IPS-18a (cell line): ENCODE results near the gene CRHR1.

Experiments
- H3K27ac ChIP-seq: one replicate; pipeline ENCODE4 v1.5.1; 2013; ENCODE audit warnings: low read length
- H3K27me3 ChIP-seq: one replicate; pipeline ENCODE4 v1.6.1; 2013; ENCODE audit warnings: mild to moderate bottlenecking, low read length; ENCODE audit not compliant: control insufficient read depth, insufficient read depth
- H3K36me3 ChIP-seq: one replicate; pipeline ENCODE4 v1.6.1; 2013; ENCODE audit warnings: low read depth, low read length; ENCODE audit not compliant: control insufficient read depth
- H3K4me1 ChIP-seq: one replicate; pipeline ENCODE4 v1.6.1; 2013; ENCODE audit warnings: low read depth, low read length; ENCODE audit not compliant: control insufficient read depth
- H3K4me3 ChIP-seq: one replicate; pipeline ENCODE4 v1.5.1; 2013; ENCODE audit warnings: low read length
- H3K9ac ChIP-seq: one replicate; pipeline ENCODE4 v1.6.1; 2013; ENCODE audit warnings: mild to moderate bottlenecking, low read length, moderate library complexity
- H3K9me3 ChIP-seq: one replicate; pipeline ENCODE4 v1.6.1; 2013; ENCODE audit warnings: low read depth, low read length; ENCODE audit not compliant: control insufficient read depth

Gene CRHR1

DNA sequence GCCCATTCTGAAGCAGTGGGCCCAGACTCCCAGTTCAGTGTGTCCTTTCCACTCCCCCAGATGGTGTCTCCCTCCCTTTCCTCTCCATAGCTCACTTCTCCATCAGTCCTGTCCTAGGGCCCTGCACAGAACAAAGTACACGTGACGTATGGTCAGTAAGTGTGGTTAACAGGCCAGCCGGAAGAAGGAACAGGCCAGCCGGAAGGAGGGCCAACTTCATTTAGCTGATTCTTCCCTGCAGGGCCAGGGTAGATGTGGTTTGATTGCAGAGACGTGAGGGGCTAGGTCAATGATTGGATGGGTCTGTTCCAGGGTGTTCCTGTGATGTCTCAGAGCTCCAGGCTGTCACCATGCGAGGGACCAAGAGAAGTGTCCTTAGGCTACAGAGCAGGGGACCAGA lies 31.6 kb downstream of the CRHR1 start:
- H3K27me3 ChIP-seq, result no peaks in the 10 kb centered on the region
- no peak overlapping the region for H3K9ac ChIP-seq
- no peak overlapping the region for H3K4me3 ChIP-seq

DNA sequence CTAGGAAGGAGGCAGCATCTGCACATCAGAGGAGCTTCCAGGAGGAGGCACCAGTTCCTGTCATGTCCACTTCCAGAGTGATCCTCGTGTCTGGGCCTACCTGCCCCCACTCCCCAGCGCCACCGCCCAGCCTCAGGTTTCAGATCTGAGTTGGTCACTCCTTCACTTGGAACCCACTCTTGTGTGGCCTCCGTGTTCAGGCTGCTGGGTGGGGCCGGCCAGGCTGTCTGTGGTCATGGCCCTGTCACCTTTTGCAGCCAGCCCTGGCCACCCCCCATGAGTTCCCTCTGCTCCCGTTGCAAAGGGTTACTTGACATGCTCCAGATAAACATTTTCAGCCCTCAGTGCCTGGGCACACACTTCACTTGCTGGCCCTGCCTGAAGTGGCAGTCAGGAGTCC lies 33.9 kb downstream of the CRHR1 start:
- Histone ChIP-seq H3K4me1 (no peaks in the 10 kb centered on the region), H3K9me3 (no peaks in the 10 kb centered on the region), H3K4me3 (no peak overlapping the region), H3K27ac (no peak overlapping the region), H3K36me3 (no peaks in the 10 kb centered on the region), H3K27me3 (no peaks in the 10 kb centered on the region), H3K9ac (no peak overlapping the region)

More for the DNA sequence above, 31.6 kb downstream of the CRHR1 start:
- Histone ChIP-seq H3K9me3 (no peaks in the 10 kb centered on the region), H3K4me1 (no peaks in the 10 kb centered on the region), H3K27ac (no peak overlapping the region), H3K36me3 (no peaks in the 10 kb centered on the region)

DNA sequence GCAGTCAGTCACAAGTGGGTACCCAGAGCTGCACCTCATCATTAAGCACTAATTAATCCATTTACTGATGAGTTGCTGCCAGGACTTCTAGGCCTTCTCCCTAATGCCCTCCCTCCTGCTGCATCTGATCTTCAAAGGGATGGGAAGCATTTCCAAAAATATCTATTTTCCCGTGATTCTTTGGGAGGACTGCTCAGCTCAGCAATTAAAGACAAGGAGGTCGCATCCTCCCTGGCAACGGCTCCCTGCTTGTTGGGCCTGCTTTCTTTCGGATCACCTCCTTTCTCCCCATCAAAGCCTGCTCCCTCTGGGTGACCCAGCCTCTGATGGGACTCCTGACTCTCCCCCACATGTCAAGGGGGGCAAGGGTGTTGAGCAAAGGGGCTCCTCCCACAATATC lies 34.6 kb downstream of the CRHR1 start:
- no peaks in the 10 kb centered on the region for H3K4me1 ChIP-seq
- no peaks in the 10 kb centered on the region for H3K27me3 ChIP-seq

DNA sequence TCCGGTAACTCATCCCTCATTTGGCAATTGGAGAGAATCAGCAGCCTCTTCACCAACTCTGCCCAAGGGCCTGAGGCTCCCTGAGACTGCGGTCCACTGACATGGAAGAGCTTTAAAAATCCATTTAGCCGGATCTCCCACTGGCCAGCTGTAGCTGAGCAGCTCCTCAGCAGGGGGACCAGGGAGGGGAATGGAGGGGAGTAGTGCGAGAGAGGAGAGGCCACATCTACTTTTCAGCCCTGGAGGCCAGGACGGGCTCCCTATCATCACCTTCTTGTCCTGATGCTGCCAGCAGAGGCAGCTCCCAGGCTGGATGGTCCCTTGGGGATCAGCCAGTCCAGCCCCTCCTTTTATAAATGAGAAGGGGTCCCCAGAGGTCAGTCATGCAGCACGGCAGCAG lies 35.5 kb downstream of the CRHR1 start:
- no peak overlapping the region for H3K9ac ChIP-seq
- H3K27me3 ChIP-seq, result no peaks in the 10 kb centered on the region
- no peaks in the 10 kb centered on the region for H3K36me3 ChIP-seq
- H3K27ac ChIP-seq, result no peak overlapping the region
- no peaks in the 10 kb centered on the region for H3K4me1 ChIP-seq
- H3K9me3 ChIP-seq, result no peaks in the 10 kb centered on the region
- H3K4me3 ChIP-seq, result no peak overlapping the region

More for the DNA sequence above, 34.6 kb downstream of the CRHR1 start:
- Histone ChIP-seq H3K36me3 (no peaks in the 10 kb centered on the region), H3K27ac (no peak overlapping the region), H3K9me3 (no peaks in the 10 kb centered on the region), H3K4me3 (no peak overlapping the region), H3K9ac (no peak overlapping the region)

DNA sequence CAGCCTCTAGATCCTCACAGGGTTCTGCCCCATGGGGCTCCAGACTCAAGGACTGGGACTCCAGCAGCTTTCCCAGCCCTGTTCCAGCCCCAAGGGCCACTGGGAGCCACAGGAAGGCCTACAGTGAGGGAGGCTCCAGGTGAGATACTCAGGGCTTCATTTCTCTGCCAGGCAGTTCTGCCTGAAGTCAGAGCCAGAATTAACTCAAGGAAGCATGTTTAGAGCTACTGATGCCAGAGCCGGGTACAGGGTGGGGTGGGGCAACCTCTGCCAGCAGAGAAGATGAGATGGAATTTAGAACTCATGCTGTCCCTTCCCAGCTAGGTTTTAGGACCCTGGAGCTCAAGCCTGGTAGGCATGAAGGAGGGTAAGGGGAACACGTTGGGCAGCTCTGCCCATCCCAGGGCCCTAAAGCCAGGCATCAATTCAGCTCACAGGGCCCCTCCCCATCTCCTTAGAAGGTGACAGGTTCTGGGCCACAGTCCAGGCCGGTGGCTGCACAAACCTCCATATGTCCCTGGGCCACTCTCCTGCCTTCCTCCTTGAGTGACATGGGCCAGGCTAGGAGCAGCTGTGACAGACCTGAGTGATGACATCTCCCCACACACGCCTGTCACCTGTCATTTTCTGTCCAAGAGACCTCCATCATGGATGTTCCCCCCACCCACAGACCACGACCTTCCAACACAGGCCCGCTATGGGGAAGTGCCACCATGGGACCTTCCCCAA lies 36.1 kb downstream of the CRHR1 start:
- Histone ChIP-seq H3K4me1 (no peaks in the 10 kb centered on the region), H3K27me3 (no peaks in the 10 kb centered on the region)

DNA sequence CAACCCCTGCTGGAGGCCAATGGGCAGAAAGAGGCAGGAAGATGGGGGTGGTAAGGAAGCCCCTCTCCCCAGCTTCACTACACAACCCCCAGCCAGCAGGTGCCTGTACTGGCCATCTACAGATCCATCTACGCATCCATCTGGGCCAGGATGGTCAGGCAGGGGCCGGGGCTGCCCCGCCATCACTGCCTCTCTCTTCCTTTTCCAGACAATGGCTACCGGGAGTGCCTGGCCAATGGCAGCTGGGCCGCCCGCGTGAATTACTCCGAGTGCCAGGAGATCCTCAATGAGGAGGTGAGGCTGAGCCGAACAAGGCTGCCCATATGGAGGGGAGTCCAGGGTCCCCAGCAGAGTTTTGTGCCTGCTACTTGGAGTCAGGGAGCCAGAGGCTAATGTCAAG lies 37.0 kb downstream of the CRHR1 start:
- no peaks in the 10 kb centered on the region for H3K36me3 ChIP-seq
- no peaks in the 10 kb centered on the region for H3K27me3 ChIP-seq
- no peak overlapping the region for H3K4me3 ChIP-seq
- no peaks in the 10 kb centered on the region for H3K4me1 ChIP-seq
- no peaks in the 10 kb centered on the region for H3K9me3 ChIP-seq
- no peak overlapping the region for H3K27ac ChIP-seq
- H3K9ac ChIP-seq, result no peak overlapping the region

More for the DNA sequence above, 36.1 kb downstream of the CRHR1 start:
- Histone ChIP-seq H3K9ac (no peak overlapping the region), H3K4me3 (no peak overlapping the region), H3K9me3 (no peaks in the 10 kb centered on the region), H3K27ac (no peak overlapping the region), H3K36me3 (no peaks in the 10 kb centered on the region)

DNA sequence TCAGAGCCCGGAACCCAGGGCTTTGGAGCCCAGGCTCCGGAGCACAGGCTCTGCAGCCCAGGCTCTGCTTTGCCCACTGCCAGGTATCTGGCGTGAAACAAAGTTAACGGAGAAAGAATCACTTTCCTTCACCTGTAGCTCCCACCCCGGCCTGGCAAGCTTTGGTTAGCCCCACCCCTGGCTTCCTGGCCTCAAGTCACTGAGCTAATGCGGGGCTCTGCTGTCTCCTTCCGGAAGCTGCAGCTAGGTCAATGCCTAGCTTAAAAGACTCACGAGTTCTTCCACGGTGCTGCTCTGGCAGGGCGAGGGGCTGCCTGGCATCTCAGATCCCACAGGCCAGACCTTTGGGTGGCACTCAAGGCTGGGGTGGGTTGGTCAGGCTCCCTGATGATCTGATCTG lies 39.5 kb downstream of the CRHR1 start:
- H3K4me3 ChIP-seq, result no peak overlapping the region
- no peaks in the 10 kb centered on the region for H3K9me3 ChIP-seq
- no peaks in the 10 kb centered on the region for H3K4me1 ChIP-seq
- no peak overlapping the region for H3K27ac ChIP-seq
- no peak overlapping the region for H3K9ac ChIP-seq
- H3K27me3 ChIP-seq, result no peaks in the 10 kb centered on the region
- no peaks in the 10 kb centered on the region for H3K36me3 ChIP-seq

DNA sequence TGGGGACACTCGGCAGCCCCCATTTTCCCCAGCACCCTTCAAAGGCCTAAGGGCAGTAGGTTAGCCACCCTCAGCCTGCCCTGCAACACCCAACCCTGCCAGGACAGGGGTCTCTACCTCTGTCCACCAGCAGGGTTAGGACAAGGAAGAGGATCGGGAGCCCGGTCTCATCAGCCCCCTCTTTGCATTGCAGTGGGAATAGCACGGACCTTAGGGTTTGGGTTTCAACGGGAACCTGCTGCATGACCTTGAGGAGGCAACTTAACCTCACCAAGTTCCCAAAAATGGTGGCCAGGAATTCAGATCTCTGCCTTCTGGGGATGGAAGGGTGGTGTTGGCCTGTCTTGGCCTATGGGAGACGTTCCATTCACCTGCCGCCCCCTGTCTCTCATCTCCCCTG lies 40.4 kb downstream of the CRHR1 start:
- Histone ChIP-seq H3K9me3 (no peaks in the 10 kb centered on the region), H3K4me3 (no peak overlapping the region), H3K27ac (no peak overlapping the region), H3K36me3 (no peaks in the 10 kb centered on the region), H3K4me1 (no peaks in the 10 kb centered on the region), H3K27me3 (no peaks in the 10 kb centered on the region), H3K9ac (no peak overlapping the region)

DNA sequence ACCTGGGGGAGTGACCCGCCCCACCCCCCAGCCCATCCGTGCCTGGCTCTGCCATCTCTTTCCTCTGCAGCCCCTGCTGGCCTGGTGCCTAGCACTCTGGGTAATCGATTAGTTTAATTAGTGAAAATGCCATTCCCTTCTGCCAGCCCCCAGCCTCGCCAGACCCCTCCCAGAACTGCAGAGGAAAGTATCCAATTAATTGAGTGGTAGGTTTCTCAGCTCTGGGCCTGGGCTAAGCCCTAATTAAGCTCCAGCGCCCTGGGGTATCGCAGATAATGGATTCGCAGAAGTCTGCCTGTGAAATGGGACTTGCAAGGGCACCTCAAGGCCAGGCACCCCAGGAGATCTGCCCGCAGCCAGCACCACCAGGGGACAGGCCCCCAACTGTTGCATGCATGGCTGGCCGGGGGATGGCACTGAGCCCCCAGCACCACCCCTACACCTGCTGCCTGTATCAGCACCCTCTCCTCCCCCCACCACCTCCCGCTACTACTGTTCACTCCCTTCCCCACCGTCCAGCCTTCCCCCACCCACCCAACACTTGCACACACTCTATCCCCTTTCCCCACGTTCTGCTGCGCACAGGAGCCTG lies 40.9 kb downstream of the CRHR1 start:
- no peaks in the 10 kb centered on the region for H3K27me3 ChIP-seq

DNA sequence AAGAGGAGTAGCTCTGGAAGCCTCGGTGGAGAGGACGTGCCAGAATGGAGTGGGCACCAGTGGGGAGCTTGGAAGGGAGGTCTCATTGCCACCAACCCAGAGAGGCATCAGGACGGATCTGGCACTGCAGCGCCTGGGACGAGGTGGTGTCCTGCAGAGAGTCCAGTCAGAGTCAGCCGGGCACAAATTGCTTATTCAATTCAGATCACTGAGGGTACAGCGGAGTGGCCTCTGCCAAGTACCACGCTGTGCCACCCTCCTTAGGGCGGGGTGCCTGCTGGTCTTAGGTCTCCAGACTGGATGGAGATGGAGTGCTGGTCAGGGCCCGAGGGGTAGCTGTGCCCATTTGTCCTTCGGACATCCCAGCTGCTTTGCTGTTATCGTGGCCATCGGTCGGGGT lies 41.7 kb downstream of the CRHR1 start:
- H3K27ac ChIP-seq, result no peak overlapping the region
- no peak overlapping the region for H3K4me3 ChIP-seq
- H3K27me3 ChIP-seq, result no peaks in the 10 kb centered on the region
- no peak overlapping the region for H3K9ac ChIP-seq
- H3K9me3 ChIP-seq, result no peaks in the 10 kb centered on the region
- H3K4me1 ChIP-seq, result no peaks in the 10 kb centered on the region
- no peaks in the 10 kb centered on the region for H3K36me3 ChIP-seq

More for the DNA sequence above, 40.9 kb downstream of the CRHR1 start:
- no peaks in the 10 kb centered on the region for H3K36me3 ChIP-seq
- no peaks in the 10 kb centered on the region for H3K9me3 ChIP-seq
- H3K9ac ChIP-seq, result no peak overlapping the region
- H3K27ac ChIP-seq, result no peak overlapping the region
- no peaks in the 10 kb centered on the region for H3K4me1 ChIP-seq
- no peak overlapping the region for H3K4me3 ChIP-seq

DNA sequence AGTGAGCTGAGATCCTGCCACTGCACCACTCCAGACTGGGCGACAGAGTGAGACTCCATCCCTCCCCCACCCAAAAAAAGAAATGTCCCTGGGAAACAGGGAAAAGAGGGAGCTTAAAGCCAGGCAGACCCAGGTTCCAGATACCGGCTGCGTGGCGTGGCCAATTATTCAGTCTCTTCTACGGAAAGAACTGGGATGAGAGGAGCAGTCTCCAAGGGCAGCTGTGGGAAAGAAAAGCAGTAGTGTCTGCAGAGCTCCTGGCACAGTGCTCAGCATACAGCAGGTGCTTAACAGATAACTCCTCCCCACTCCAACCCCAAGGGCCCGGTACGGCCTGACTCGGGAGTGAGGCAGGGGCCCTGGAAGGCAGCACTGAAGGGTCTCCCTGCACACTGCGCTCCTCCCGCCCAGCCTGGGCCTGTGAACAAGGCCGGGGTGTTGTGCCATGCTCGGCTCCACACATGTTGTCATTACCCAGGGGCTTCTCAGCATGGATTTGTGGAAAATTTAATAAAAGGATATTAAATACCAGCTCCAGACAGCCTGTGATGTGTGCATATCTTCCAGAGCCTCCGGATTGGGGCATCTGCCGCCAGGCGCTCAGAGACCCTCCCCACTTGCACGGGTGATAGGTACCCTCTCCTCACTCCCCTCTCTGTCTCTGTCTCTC lies 42.9 kb downstream of the CRHR1 start:
- no peak overlapping the region for H3K27ac ChIP-seq

DNA sequence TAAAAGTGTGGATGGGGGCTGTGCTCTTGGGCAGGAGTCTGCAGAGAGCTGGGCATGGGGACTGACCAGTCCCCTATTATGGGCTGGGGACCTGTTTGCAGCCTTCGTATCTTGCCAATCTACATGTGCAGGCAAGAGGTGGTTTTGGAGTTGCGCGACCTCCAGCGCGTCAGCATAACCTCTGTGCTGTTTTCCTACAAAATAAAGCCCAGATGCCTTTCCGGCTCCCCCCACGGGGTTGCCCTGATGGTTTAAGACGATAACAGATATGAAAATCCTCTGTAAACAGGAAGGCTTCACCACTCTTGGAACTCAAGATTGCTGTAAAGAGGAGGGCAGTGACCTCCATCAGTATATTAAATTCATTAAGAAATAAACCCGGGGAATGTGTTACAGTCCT lies 44.1 kb downstream of the CRHR1 start:
- no peak overlapping the region for H3K4me3 ChIP-seq
- H3K9ac ChIP-seq, result no peak overlapping the region
- no peaks in the 10 kb centered on the region for H3K4me1 ChIP-seq
- no peaks in the 10 kb centered on the region for H3K9me3 ChIP-seq
- H3K27ac ChIP-seq, result no peak overlapping the region
- H3K27me3 ChIP-seq, result no peaks in the 10 kb centered on the region
- H3K36me3 ChIP-seq, result no peaks in the 10 kb centered on the region

More for the DNA sequence above, 42.9 kb downstream of the CRHR1 start:
- Histone ChIP-seq H3K4me1 (no peaks in the 10 kb centered on the region), H3K27me3 (no peaks in the 10 kb centered on the region), H3K36me3 (no peaks in the 10 kb centered on the region), H3K9ac (no peak overlapping the region), H3K9me3 (no peaks in the 10 kb centered on the region), H3K4me3 (no peak overlapping the region)
